ENCODE data around the gene ATP8B3.
"Not testable (repeated sequence)": the region's sequence is repeated elsewhere in the genome, so short reads cannot be mapped to it uniquely, and the experiment has no call there.

ATP8B3 gene

GRCh38 chr19:1763648-1764639, 48.1 kb downstream of the ATP8B3 start:
- ChIA-PET CTCF (interaction anchor here (0.8 to 5.9 kb wide), 4 partner anchors 7 to 92 kb away, joined by 3 to 105 read pairs (median 10); no protein-coding TSS in a partner anchor), POLR2A (no interaction called here)
- no peak for DNase-seq (ENCODE audit: low read depth, low spot score)
- no peak overlapping the region for H3K4me3 ChIP-seq (ENCODE audit: low read depth, low read length)
- TF ChIP-seq CTCF (IDR thresholded peaks at IDR 0.05; ENCODE audit: insufficient read depth, low read length, missing control alignments), result no peak

GRCh38 chr19:1762243-1763117, 49.6 kb downstream of the ATP8B3 start:
- no peak overlapping the region for H3K4me3 ChIP-seq (ENCODE audit: low read depth, low read length)
- TF ChIP-seq CTCF (IDR thresholded peaks at IDR 0.05; ENCODE audit: insufficient read depth, low read length, missing control alignments), result no peak
- DNase-seq (ENCODE audit: low read depth, low spot score), result no peak
- POLR2A ChIA-PET, result no interaction called here
- CTCF ChIA-PET, result interaction anchor here (1.6 to 2.8 kb wide), 2 partner anchors 9 to 90 kb away, joined by 5 to 10 read pairs; no protein-coding TSS in a partner anchor

- POLR2A ChIA-PET, result no interaction called here
- DNase-seq (ENCODE audit: low read depth, low spot score), result no peak
- no peak for TF ChIP-seq CTCF (IDR thresholded peaks at IDR 0.05; ENCODE audit: insufficient read depth, low read length, missing control alignments)
- no peak overlapping the region for H3K4me3 ChIP-seq (ENCODE audit: low read depth, low read length)
- CTCF ChIA-PET, result interaction anchor here (1.6 to 2.8 kb wide), 2 partner anchors 9 to 90 kb away, joined by 5 to 10 read pairs; no protein-coding TSS in a partner anchor
Measured at GRCh38 chr19:1761528-1762242, 50.4 kb downstream of the ATP8B3 start.

- POLR2A ChIA-PET; H3K4me3 ChIP-seq (ENCODE audit: low read depth, low read length); DNase-seq (ENCODE audit: low read depth, low spot score): not testable (repeated sequence)
- CTCF ChIA-PET, result interaction anchor here (0.9 to 2.8 kb wide), 2 partner anchors 21 to 89 kb away, joined by 3 to 10 read pairs; no protein-coding TSS in a partner anchor
Measured at GRCh38 chr19:1760786-1761527, 51.1 kb downstream of the ATP8B3 start.

- H3K4me3 ChIP-seq (ENCODE audit: low read depth, low read length), result no peak overlapping the region
- no peak for DNase-seq (ENCODE audit: low read depth, low spot score)
- TF ChIP-seq CTCF (IDR thresholded peaks at IDR 0.05; ENCODE audit: insufficient read depth, low read length, missing control alignments), result no peak
- ChIA-PET CTCF (interaction anchor here (0.6 to 2.8 kb wide), 3 partner anchors 22 to 214 kb away, joined by 3 to 10 read pairs (median 3); no protein-coding TSS in a partner anchor), POLR2A (no interaction called here)
Measured at GRCh38 chr19:1760020-1760419, 52.1 kb downstream of the ATP8B3 start.

Measured in AG04449 (cell line).